SK-N-SH (cell line): ENCODE measurements around the gene PTPN14. TPM values are rescaled to one million over a fixed set of nuclear protein-coding genes. Genes with fewer than 3 reads are reported as not detected.

Source experiments
- CTCF ChIA-PET: fragments of 300-600, 350-600 bp; formaldehyde crosslinking; extraction: SDS; loops from one replicate; lab custom pipeline; 2021; lab: Yijun Ruan, JAX
- POLR2A ChIA-PET: fragments of 350-600 bp; sonication (Branson Sonifier 250); formaldehyde crosslinking; extraction: SDS; loops from one replicate; lab custom pipeline; 2020; ENCODE audit warnings: antibody characterized with exemption, inconsistent platforms; lab: Yijun Ruan, JAX
- DNase-seq: peaks from one replicate; pipeline ENCODE4 v3.0.0; 2012
- H2AFZ ChIP-seq: fragments of 200-600 bp; sonication (generic); 2 replicates; pipeline ENCODE4 v1.8.1; 2016; ENCODE audit warnings: antibody characterized with exemption, mild to moderate bottlenecking, low read depth
- H3F3A ChIP-seq: fragments of 200-600 bp; sonication (generic); replicated peaks from 2 replicates; pipeline ENCODE3; 2016; ENCODE audit warnings: antibody characterized with exemption, mild to moderate bottlenecking; ENCODE audit not compliant: insufficient read depth
- H3K27ac ChIP-seq, 2 experiments: fragments of 200-500 bp in 1 of 2; fragments of 200-600 bp in 1 of 2; sonication (Bioruptor generic) in 1 of 2; sonication (generic), shearing (Covaris generic) in 1 of 2; 2 replicates each; pipeline versions ENCODE4 v1.5.1 to v1.6.1; 2014 to 2016; ENCODE audit warnings: low read depth in 2 of 2, inconsistent platforms in 1 of 2, low read length in 1 of 2, mild to moderate bottlenecking in 1 of 2, mixed read lengths in 1 of 2
- H3K27me3 ChIP-seq: fragments of 200-600 bp; sonication (generic), shearing (Covaris generic); 2 replicates; pipeline ENCODE4 v1.6.1; 2016; ENCODE audit warnings: mixed run types; ENCODE audit not compliant: insufficient read depth
- H3K36me3 ChIP-seq, 2 experiments: fragments of 200-500 bp in 1 of 2; fragments of 200-600 bp in 1 of 2; sonication (Bioruptor generic) in 1 of 2; sonication (generic) in 1 of 2; replicated peaks in 1 of 2; 2 replicates each; pipeline versions ENCODE3 to v1.5.1; 2014 to 2016; ENCODE audit warnings: low read length in 1 of 2, mild to moderate bottlenecking in 1 of 2; ENCODE audit not compliant: insufficient read depth in 2 of 2, control insufficient read depth in 1 of 2
- H3K4me1 ChIP-seq, 2 experiments: fragments of 200-500 bp in 1 of 2; fragments of 200-600 bp in 1 of 2; sonication (Bioruptor generic) in 1 of 2; sonication (generic), shearing (Covaris generic) in 1 of 2; 2 replicates each; pipeline versions ENCODE4 v1.5.1 to v1.6.1; 2014 to 2016; ENCODE audit warnings: low read depth in 1 of 2, low read length in 1 of 2, mixed run types in 1 of 2; ENCODE audit not compliant: insufficient read depth in 2 of 2, control insufficient read depth in 1 of 2
- H3K4me2 ChIP-seq: fragments of 200-600 bp; sonication (generic), shearing (Covaris generic); 2 replicates; pipeline ENCODE4 v1.6.1; 2017; ENCODE audit warnings: mixed run types
- H3K4me3 ChIP-seq, 2 experiments: fragments of 200-500 bp in 1 of 2; fragments of 200-600 bp in 1 of 2; sonication (Bioruptor generic) in 1 of 2; sonication (generic), shearing (Covaris generic) in 1 of 2; 2 replicates each; pipeline versions ENCODE4 v1.5.1 to v1.8.1; 2014 to 2016; ENCODE audit warnings: low read depth in 2 of 2, inconsistent platforms in 1 of 2, low read length in 1 of 2, mild to moderate bottlenecking in 1 of 2, mixed read lengths in 1 of 2, moderate library complexity in 1 of 2
- H3K79me2 ChIP-seq: fragments of 200-600 bp; sonication (generic); 2 replicates; pipeline ENCODE4 v1.8.1; 2017; ENCODE audit warnings: mild to moderate bottlenecking; ENCODE audit not compliant: insufficient read depth
- H3K9ac ChIP-seq: fragments of 200-600 bp; sonication (generic); 2 replicates; pipeline ENCODE4 v1.6.1; 2017; ENCODE audit warnings: mixed run types
- H3K9me2 ChIP-seq: fragments of 200-600 bp; sonication (generic); 2 replicates; pipeline ENCODE4 v1.6.1; 2017; ENCODE audit warnings: mixed run types
- H3K9me3 ChIP-seq: fragments of 200-600 bp; sonication (generic); 2 replicates; pipeline ENCODE4 v1.6.1; 2017; ENCODE audit warnings: mixed run types, mild to moderate bottlenecking, moderate library complexity
- H4K20me1 ChIP-seq: fragments of 200-600 bp; sonication (generic); 2 replicates; pipeline ENCODE4 v1.6.1; 2017; ENCODE audit warnings: mild to moderate bottlenecking, mixed run types; ENCODE audit not compliant: insufficient read depth
- CTCF ChIP-seq: fragments of 200-600 bp; sonication (generic); IDR thresholded peaks from 2 replicates; pipeline ENCODE4 v1.6.1; 2017; ENCODE audit warnings: antibody characterized with exemption, mild to moderate bottlenecking, moderate library complexity
- ELF1 ChIP-seq: IDR thresholded peaks from 2 replicates; pipeline ENCODE4 v1.4.0; 2012
- EP300 ChIP-seq, 2 experiments: IDR thresholded peaks; 2 replicates each; pipeline versions ENCODE4 v1.4.0 to v1.6.1; 2012; ENCODE audit warnings: borderline replicate concordance in 1 of 2, low read depth in 1 of 2, low read length in 1 of 2
- EZH2phosphoT487 ChIP-seq: fragments of 200-600 bp; sonication (generic); IDR thresholded peaks from 2 replicates; pipeline ENCODE4 v1.6.1; 2017; ENCODE audit warnings: low read depth, mixed run types, mild to moderate bottlenecking, antibody characterized with exemption, moderate library complexity, borderline replicate concordance
- FOXJ3 ChIP-seq: sonication (generic); formaldehyde crosslinking; IDR thresholded peaks from 2 replicates; pipeline ENCODE4 v1.5.1; 2020; ENCODE audit warnings: mild to moderate bottlenecking, missing genetic modification reagents
- FOXM1 ChIP-seq: IDR thresholded peaks from 2 replicates; pipeline ENCODE4 v1.4.0; 2012; ENCODE audit warnings: low read depth, mild to moderate bottlenecking
- GATA2 ChIP-seq: sonication (generic); formaldehyde crosslinking; IDR thresholded peaks from 2 replicates; pipeline ENCODE4 v1.5.0; 2020; ENCODE audit warnings: mild to moderate bottlenecking, missing genetic modification reagents
- IRF3 ChIP-seq: fragments of 150-350 bp; IDR thresholded peaks from 2 replicates; pipeline ENCODE4 v1.6.1; 2016; ENCODE audit warnings: mild to moderate bottlenecking, low read depth, low read length
- MXI1 ChIP-seq: IDR thresholded peaks from 2 replicates; pipeline ENCODE4 v1.6.1; 2012; ENCODE audit warnings: mild to moderate bottlenecking, low read depth, low read length, improper control_type of control experiment
- PBX3 ChIP-seq: IDR thresholded peaks from 2 replicates; pipeline ENCODE4; 2012
- POLR2AphosphoS5 ChIP-seq: IDR thresholded peaks from 2 replicates; pipeline ENCODE4 v1.6.1; 2012; ENCODE audit warnings: low read depth, low read length
- RAD21 ChIP-seq: IDR thresholded peaks from 2 replicates; pipeline ENCODE4 v1.6.1; 2012; ENCODE audit warnings: mild to moderate bottlenecking, low read length
- RCOR1 ChIP-seq: fragments of 150-350 bp; IDR thresholded peaks from 2 replicates; pipeline ENCODE4 v1.6.1; 2017; ENCODE audit warnings: antibody characterized with exemption, low read length
- RFX5 ChIP-seq: IDR thresholded peaks from 2 replicates; pipeline ENCODE4 v1.6.1; 2012; ENCODE audit warnings: mild to moderate bottlenecking, improper control_type of control experiment, low read length
- RXRA ChIP-seq: IDR thresholded peaks from 2 replicates; pipeline ENCODE4 v1.4.0; 2012; ENCODE audit warnings: low read depth, mild to moderate bottlenecking, borderline replicate concordance
- SMC3 ChIP-seq: IDR thresholded peaks from 2 replicates; pipeline ENCODE4 v1.6.1; 2012; ENCODE audit warnings: low read depth, low read length, improper control_type of control experiment
- TEAD4 ChIP-seq: IDR thresholded peaks from 2 replicates; pipeline ENCODE4 v1.4.0; 2012; ENCODE audit warnings: mild to moderate bottlenecking, borderline replicate concordance; ENCODE audit not compliant: insufficient read depth
- USF1 ChIP-seq: IDR thresholded peaks from 2 replicates; pipeline ENCODE4 v1.4.0; 2012; ENCODE audit warnings: low read depth, borderline replicate concordance
- USF2 ChIP-seq: fragments of 150-350 bp; IDR thresholded peaks from 2 replicates; pipeline ENCODE4 v1.6.1; 2017; ENCODE audit warnings: antibody characterized with exemption, low read length, low read depth, borderline replicate concordance
- WGBS: methylation state at CpG from one replicate; pipeline ENCODE4 v1.1.6; 2017; ENCODE audit warnings: low lambda C conversion rate; 5-methylcytosine and 5-hydroxymethylcytosine counted together
- polyA plus RNA-seq, 3 experiments: library from polyadenylated mRNA; depleted of rRNA; stranded (reverse); fragments of >200 nt; gene quantifications; 2 replicates each; pipeline ENCODE4 v1.2.3, GENCODE V29; 2012

Gene PTPN14
- polyA plus RNA-seq, 1 of the 3 experiments (the other 2 are of a cell fraction) = 12.8 TPM

- ChIA-PET CTCF (interaction anchor here (1.0 kb wide), 1 partner anchor 18 kb away, joined by 3 read pairs; no protein-coding TSS in a partner anchor), POLR2A (no interaction called here)
- H3K9me2 ChIP-seq = no peaks in the 10 kb centered on the region
- no peaks in the 10 kb centered on the region for H3K9me3 ChIP-seq
- no peaks in the 10 kb centered on the region for H3K79me2 ChIP-seq
- TF ChIP-seq EZH2phosphoT487 (no peak), CTCF (no peak), FOXJ3 (CRISPR knock-in tag) (no peak), TEAD4 (no peak), GATA2 (CRISPR knock-in tag) (no peak), USF2 (no peak), USF1 (no peak), RCOR1 (no peak), RFX5 (no peak)
- no peaks in the 10 kb centered on the region for H3K27me3 ChIP-seq
- H2AFZ ChIP-seq = no peak overlapping the region
- 89% methylated on average over 3 of the region's 3 CpGs for WGBS
- no peak overlapping the region for H3K4me3 ChIP-seq
- no peak for DNase-seq
- no peak overlapping the region for H3K27ac ChIP-seq
- H3F3A ChIP-seq = no peaks in the 10 kb centered on the region
- H3K4me2 ChIP-seq = no peak overlapping the region
- H3K9ac ChIP-seq = no peak overlapping the region
- peaks cover 0 to 3% of the 10 kb centered on the region in 2 experiments for H3K36me3 ChIP-seq
- no peaks in the 10 kb centered on the region for H3K4me1 ChIP-seq
- H4K20me1 ChIP-seq = no peaks in the 10 kb centered on the region
Measured at GRCh38 chr1:214310010-214310409, 241.4 kb downstream of the PTPN14 start.

- CTCF ChIA-PET = interaction anchor here (2.2 to 2.5 kb wide), 2 partner anchors 22 to 45 kb away, joined by 7 to 10 read pairs; no protein-coding TSS in a partner anchor
- POLR2A ChIA-PET = no interaction called here
Measured at GRCh38 chr1:214306269-214306668, 245.1 kb downstream of the PTPN14 start.

More at GRCh38 chr1:214306269-214306668, 245.1 kb downstream of the PTPN14 start:
- no peak overlapping the region for H3K27ac ChIP-seq
- TF ChIP-seq EP300 (IDR thresholded peaks at IDR 0.05; ENCODE audit: borderline replicate concordance in 1 of 2, low read depth in 1 of 2, low read length in 1 of 2) = no peak
- TF ChIP-seq POLR2AphosphoS5 = no peak
- TF ChIP-seq ELF1 = no peak
- TF ChIP-seq IRF3 = no peak
- TF ChIP-seq PBX3 = no peak
- TF ChIP-seq RXRA = no peak
- TF ChIP-seq MXI1 = no peak
- TF ChIP-seq RAD21 = no peak
- no peak for TF ChIP-seq FOXM1
- TF ChIP-seq RCOR1 = no peak
- TF ChIP-seq SMC3 = no peak
- TF ChIP-seq GATA2 (CRISPR knock-in tag) = no peak
- H4K20me1 ChIP-seq = no peaks in the 10 kb centered on the region
- no peak overlapping the region for H3K9ac ChIP-seq
- H3K4me3 ChIP-seq = no peak overlapping the region
- no peaks in the 10 kb centered on the region for H3K9me2 ChIP-seq
- no peaks in the 10 kb centered on the region for H3K4me1 ChIP-seq
- H3F3A ChIP-seq = no peaks in the 10 kb centered on the region
- no peak overlapping the region for H3K4me2 ChIP-seq
- H3K36me3 ChIP-seq = no peaks in the 10 kb centered on the region
- H3K27me3 ChIP-seq = no peaks in the 10 kb centered on the region
- no peaks in the 10 kb centered on the region for H3K9me3 ChIP-seq
- no peak overlapping the region for H2AFZ ChIP-seq
- no peak for DNase-seq
- WGBS = 96% methylated on average over 6 of the region's 6 CpGs
- no peaks in the 10 kb centered on the region for H3K79me2 ChIP-seq
